OCI-LY3 (cell line): ENCODE measurements around the gene PIGU.

Source experiments
- H2AFZ ChIP-seq: fragments of 200-600, 300-600 bp; shearing (Covaris generic); 2 replicates; pipeline ENCODE4 v1.6.0; 2014; ENCODE audit warnings: antibody characterized with exemption, low read depth, low read length
- H3K27ac ChIP-seq: fragments of 200-600, 300-600 bp; sonication (generic); 2 replicates; pipeline ENCODE4 v1.5.1; 2014; ENCODE audit warnings: mild to moderate bottlenecking, low read length, moderate library complexity, mixed read lengths
- H3K27me3 ChIP-seq: fragments of 200-600, 300-600 bp; sonication (generic); 2 replicates; pipeline ENCODE4 v1.6.1; 2014; ENCODE audit warnings: low read depth, low read length, mixed read lengths
- H3K36me3 ChIP-seq: fragments of 200-600, 300-600 bp; sonication (generic); replicated peaks from 2 replicates; pipeline ENCODE3; 2014; ENCODE audit warnings: low read depth, low read length, mixed read lengths
- H3K4me1 ChIP-seq: fragments of 300-600, 200-600 bp; sonication (generic); 2 replicates; pipeline ENCODE4 v1.6.1; 2014; ENCODE audit warnings: low read length, mixed read lengths
- H3K4me2 ChIP-seq: fragments of 200-600, 300-600 bp; sonication (generic); 2 replicates; pipeline ENCODE4 v1.6.1; 2014; ENCODE audit warnings: low read length, mixed read lengths
- H3K4me3 ChIP-seq: fragments of 300-600, 200-600 bp; sonication (generic); 2 replicates; pipeline ENCODE4 v1.5.1; 2014; ENCODE audit warnings: antibody characterized with exemption, mild to moderate bottlenecking, low read length, moderate library complexity
- H3K79me2 ChIP-seq: fragments of 300-600, 200-600 bp; shearing (Covaris generic); 2 replicates; pipeline ENCODE4 v1.6.1; 2014; ENCODE audit warnings: mild to moderate bottlenecking, low read length, mixed read lengths
- H3K9ac ChIP-seq: fragments of 300-600, 200-600 bp; shearing (Covaris generic); 2 replicates; pipeline ENCODE4 v1.6.0; 2014; ENCODE audit warnings: mild to moderate bottlenecking, low read length, moderate library complexity
- H3K9me3 ChIP-seq: fragments of 200-600, 300-600 bp; shearing (Covaris generic); 2 replicates; pipeline ENCODE4 v1.6.1; 2014; ENCODE audit warnings: low read length, mixed read lengths; ENCODE audit not compliant: insufficient read depth
- H4K20me1 ChIP-seq: fragments of 200-600, 300-600 bp; sonication (generic); 2 replicates; pipeline ENCODE4 v1.6.1; 2016; ENCODE audit warnings: low read length, mixed read lengths; ENCODE audit not compliant: insufficient read depth
- EZH2phosphoT487 ChIP-seq: fragments of 200-600 bp; shearing (Covaris generic); IDR thresholded peaks from 2 replicates; pipeline ENCODE4 v1.6.1; 2018; ENCODE audit warnings: antibody characterized with exemption, mixed run types, low read depth
- TF ChIP-seq, protein P1 (sequence below): fragments of 200-600, 300-600 bp; sonication (generic); IDR thresholded peaks from 2 replicates; pipeline ENCODE4 v1.5.1; 2014; ENCODE audit warnings: antibody characterized with exemption, low read length, low read depth

The PIGU gene

GRCh38 chr20:34644345-34644744, 32.5 kb downstream of the PIGU start:
- Histone ChIP-seq H3K4me3 (no peak overlapping the region), H3K9ac (no peak overlapping the region), H4K20me1 (no peaks in the 10 kb centered on the region), H3K79me2 (no peaks in the 10 kb centered on the region), H3K27me3 (no peaks in the 10 kb centered on the region), H3K27ac (no peak overlapping the region), H2AFZ (no peak overlapping the region), H3K4me1 (peaks cover 6% of the 10 kb centered on the region), H3K4me2 (no peak overlapping the region), H3K9me3 (no peaks in the 10 kb centered on the region), H3K36me3 (no peaks in the 10 kb centered on the region)
- no peak for TF ChIP-seq EZH2phosphoT487
- TF ChIP-seq, protein P1, sequence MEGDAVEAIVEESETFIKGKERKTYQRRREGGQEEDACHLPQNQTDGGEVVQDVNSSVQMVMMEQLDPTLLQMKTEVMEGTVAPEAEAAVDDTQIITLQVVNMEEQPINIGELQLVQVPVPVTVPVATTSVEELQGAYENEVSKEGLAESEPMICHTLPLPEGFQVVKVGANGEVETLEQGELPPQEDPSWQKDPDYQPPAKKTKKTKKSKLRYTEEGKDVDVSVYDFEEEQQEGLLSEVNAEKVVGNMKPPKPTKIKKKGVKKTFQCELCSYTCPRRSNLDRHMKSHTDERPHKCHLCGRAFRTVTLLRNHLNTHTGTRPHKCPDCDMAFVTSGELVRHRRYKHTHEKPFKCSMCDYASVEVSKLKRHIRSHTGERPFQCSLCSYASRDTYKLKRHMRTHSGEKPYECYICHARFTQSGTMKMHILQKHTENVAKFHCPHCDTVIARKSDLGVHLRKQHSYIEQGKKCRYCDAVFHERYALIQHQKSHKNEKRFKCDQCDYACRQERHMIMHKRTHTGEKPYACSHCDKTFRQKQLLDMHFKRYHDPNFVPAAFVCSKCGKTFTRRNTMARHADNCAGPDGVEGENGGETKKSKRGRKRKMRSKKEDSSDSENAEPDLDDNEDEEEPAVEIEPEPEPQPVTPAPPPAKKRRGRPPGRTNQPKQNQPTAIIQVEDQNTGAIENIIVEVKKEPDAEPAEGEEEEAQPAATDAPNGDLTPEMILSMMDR: no peak

GRCh38 chr20:34643928-34644327, 33.0 kb downstream of the PIGU start:
- Histone ChIP-seq H3K4me3 (no peak overlapping the region), H3K36me3 (no peaks in the 10 kb centered on the region), H3K9ac (no peak overlapping the region), H4K20me1 (no peaks in the 10 kb centered on the region), H3K27ac (no peak overlapping the region), H3K79me2 (no peaks in the 10 kb centered on the region), H2AFZ (no peak overlapping the region), H3K4me2 (no peak overlapping the region), H3K4me1 (peaks cover 6% of the 10 kb centered on the region), H3K27me3 (no peaks in the 10 kb centered on the region), H3K9me3 (no peaks in the 10 kb centered on the region)
- TF ChIP-seq EZH2phosphoT487: no peak
- TF ChIP-seq, protein P1: no peak

- peaks cover 5% of the 10 kb centered on the region for H3K36me3 ChIP-seq
- H3K27ac ChIP-seq: no peak overlapping the region
- H3K9me3 ChIP-seq: no peaks in the 10 kb centered on the region
Measured at GRCh38 chr20:34642009-34642408, 34.9 kb downstream of the PIGU start.

DNA sequence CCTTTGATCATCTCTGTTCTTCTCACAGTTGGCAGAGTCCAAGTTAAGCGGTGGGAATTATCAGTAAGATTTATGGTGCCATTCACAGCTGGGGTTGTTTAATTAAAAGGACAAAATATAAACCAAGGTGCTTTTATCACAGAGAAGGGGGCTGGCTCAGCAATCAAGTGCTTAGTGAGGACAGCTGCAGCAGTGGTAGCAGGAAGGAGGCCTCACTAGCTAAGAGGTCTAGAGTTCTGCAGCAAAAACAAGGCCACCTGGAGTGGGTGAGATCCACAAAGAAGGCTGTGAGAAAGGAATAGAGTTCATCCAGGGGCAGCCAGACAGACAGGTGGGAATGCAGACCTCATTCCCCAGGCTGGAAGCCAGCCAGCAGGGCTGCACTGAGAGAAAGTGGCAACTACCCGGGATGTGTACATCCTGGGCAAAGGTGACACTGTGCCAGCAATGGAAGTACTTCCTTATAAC, 37.1 kb downstream of the PIGU start:
- Histone ChIP-seq H3K27ac (no peak overlapping the region), H3K9me3 (no peaks in the 10 kb centered on the region), H3K4me3 (no peak overlapping the region), H3K79me2 (no peaks in the 10 kb centered on the region), H2AFZ (no peak overlapping the region), H3K4me2 (no peak overlapping the region), H3K9ac (no peak overlapping the region), H4K20me1 (no peaks in the 10 kb centered on the region), H3K36me3 (peaks cover 11% of the 10 kb centered on the region), H3K27me3 (no peaks in the 10 kb centered on the region), H3K4me1 (peaks cover 6% of the 10 kb centered on the region)
- TF ChIP-seq EZH2phosphoT487: no peak
- TF ChIP-seq, protein P1: no peak

More at GRCh38 chr20:34642009-34642408, 34.9 kb downstream of the PIGU start:
- H2AFZ ChIP-seq: no peak overlapping the region
- H3K27me3 ChIP-seq: no peaks in the 10 kb centered on the region
- H3K9ac ChIP-seq: no peak overlapping the region
- no peak overlapping the region for H3K4me2 ChIP-seq
- no peaks in the 10 kb centered on the region for H4K20me1 ChIP-seq
- H3K79me2 ChIP-seq: no peaks in the 10 kb centered on the region
- no peak for TF ChIP-seq EZH2phosphoT487
- TF ChIP-seq, protein P1: no peak
- H3K4me1 ChIP-seq: peaks cover 6% of the 10 kb centered on the region
- no peak overlapping the region for H3K4me3 ChIP-seq
